ENCODE results near the gene DAD1.

Gene DAD1

DNA sequence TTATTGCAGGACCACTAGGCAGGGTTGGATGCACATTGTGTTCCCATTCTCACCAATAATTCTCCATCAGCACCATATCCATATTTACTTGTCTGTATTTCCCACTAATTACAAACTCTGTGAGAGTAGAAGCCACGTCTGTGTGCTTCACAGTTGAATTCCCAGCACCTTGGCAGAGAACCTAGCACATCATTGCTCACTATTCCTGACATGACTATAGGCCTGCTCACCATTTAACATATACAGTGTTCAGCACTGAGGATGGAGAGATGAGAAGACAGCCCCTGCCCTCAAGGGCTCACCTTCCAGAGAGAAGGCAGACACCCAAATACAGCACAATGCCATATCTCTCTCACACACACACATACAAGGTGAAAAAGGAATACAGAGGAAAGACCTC lies 5.0 kb downstream of the DAD1 start:
- no peak for DNase-seq (ENCODE audit: low read depth, low spot score)
- in situ Hi-C loops (cut with HindIII; ENCODE audit: low sequenced_read_pairs), result no loop called here
- TF ChIP-seq CTCF (IDR thresholded peaks at IDR 0.05; ENCODE audit: low read depth, low read length), result no peak
- H3K4me3 ChIP-seq (ENCODE audit: low read depth, low read length), result no peak overlapping the region

GRCh38 chr14:22580625-22581024 lies 8.4 kb downstream of the DAD1 start:
- DNase-seq (ENCODE audit: low read depth, low spot score), result no peak
- no peak overlapping the region for H3K4me3 ChIP-seq (ENCODE audit: low read depth, low read length)
- in situ Hi-C loops (cut with HindIII; ENCODE audit: low sequenced_read_pairs), result no loop called here
- TF ChIP-seq CTCF (IDR thresholded peaks at IDR 0.05; ENCODE audit: low read depth, low read length), result no peak

- no peak for TF ChIP-seq CTCF (IDR thresholded peaks at IDR 0.05; ENCODE audit: low read depth, low read length)
- no peak for DNase-seq (ENCODE audit: low read depth, low spot score)
- no peak overlapping the region for H3K4me3 ChIP-seq (ENCODE audit: low read depth, low read length)
- in situ Hi-C loops (cut with HindIII; ENCODE audit: low sequenced_read_pairs), result no loop called here
Observed at GRCh38 chr14:22579881-22580280, 9.1 kb downstream of the DAD1 start.

GRCh38 chr14:22579236-22579635 lies 9.8 kb downstream of the DAD1 start:
- no peak for TF ChIP-seq CTCF (IDR thresholded peaks at IDR 0.05; ENCODE audit: low read depth, low read length)
- H3K4me3 ChIP-seq (ENCODE audit: low read depth, low read length), result no peak overlapping the region
- in situ Hi-C loops (cut with HindIII; ENCODE audit: low sequenced_read_pairs), result no loop called here
- DNase-seq (ENCODE audit: low read depth, low spot score), result no peak

DNA sequence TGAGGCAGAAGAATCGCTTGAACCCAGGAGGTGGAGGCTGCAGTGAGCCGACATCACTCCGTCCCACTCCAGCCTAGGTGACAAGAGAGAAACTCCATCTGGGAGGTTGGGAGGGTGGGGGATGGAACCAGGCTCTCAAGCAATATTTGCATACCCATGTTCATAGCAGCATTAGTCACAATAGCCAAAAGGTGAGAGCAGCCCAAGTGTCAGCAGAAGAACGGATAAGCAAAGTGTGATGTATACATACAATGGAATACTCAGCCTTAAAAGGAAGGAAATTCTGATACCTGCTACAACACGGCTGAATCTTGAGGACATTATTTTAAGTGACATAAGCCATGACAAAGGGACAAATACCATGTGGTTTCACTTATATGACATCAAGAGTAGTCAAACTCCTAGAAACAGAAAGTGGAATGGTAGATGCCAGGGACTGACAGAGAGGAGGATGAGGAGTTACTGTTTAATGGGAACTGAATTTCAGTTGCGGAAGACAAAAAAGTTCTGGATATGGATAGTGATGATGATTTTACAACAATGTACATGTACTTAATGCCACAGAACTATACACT lies 11.6 kb downstream of the DAD1 start:
- no peak overlapping the region for H3K4me3 ChIP-seq (ENCODE audit: low read depth, low read length)
- no peak for TF ChIP-seq CTCF (IDR thresholded peaks at IDR 0.05; ENCODE audit: low read depth, low read length)
- no peak for DNase-seq (ENCODE audit: low read depth, low spot score)
- in situ Hi-C loops (cut with HindIII; ENCODE audit: low sequenced_read_pairs), result no loop called here

DNA sequence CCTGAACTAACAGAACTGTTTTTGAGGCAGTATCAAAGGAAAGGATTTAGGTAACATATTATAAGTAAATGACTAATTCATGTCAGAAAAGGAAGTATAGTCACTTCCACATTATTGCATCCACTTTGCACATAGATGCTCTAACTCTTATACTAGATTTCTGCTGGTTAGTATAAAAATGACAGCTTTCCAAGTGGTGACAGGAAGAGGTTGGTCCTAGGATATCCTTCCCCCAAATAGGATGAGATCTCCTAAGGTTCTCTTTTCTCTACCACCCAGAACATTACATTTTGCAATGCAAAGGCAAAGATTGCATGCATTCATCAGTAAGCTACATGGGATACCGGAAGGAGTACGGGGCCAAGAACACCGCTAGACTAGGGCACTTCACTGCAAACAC lies 15.2 kb downstream of the DAD1 start:
- DNase-seq (ENCODE audit: low read depth, low spot score), result no peak
- TF ChIP-seq CTCF (IDR thresholded peaks at IDR 0.05; ENCODE audit: low read depth, low read length), result no peak
- no peak overlapping the region for H3K4me3 ChIP-seq (ENCODE audit: low read depth, low read length)
- in situ Hi-C loops (cut with HindIII; ENCODE audit: low sequenced_read_pairs), result no loop called here
